HG03039 (cell line): ENCODE results near the gene ZNF236.
"Not testable (repeated sequence)": the region's sequence is repeated elsewhere in the genome, so short reads cannot be mapped to it uniquely, and the experiment has no call there.

ENCODE experiments used
- ATAC-seq: cut with Tn5 transposase; IDR thresholded peaks from one replicate; pipeline ENCODE4 v1.9.1; 2021; ENCODE audit warnings: mild to moderate bottlenecking, moderate library complexity; ENCODE audit not compliant: unreplicated experiment

ZNF236 gene

DNA sequence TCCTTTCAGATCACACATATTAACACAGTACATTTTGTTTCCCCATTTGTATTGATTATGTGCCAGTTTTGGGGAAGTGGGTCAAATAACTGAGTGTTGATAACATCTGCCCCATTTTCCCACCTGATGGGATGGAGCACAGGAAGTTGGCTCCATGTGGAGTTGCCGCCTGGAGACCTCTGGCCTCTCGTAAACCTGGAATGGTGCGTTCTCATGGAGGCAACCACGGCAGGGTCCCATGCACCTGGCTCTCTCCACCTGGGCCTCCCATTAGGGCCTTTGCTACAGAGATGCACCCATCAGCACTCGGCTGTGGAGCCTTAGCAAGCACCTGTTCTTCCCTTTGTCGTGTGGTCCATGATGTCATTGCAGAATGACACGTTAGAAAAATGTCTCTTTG is 179.6 kb downstream of the ZNF236 start:
- no peak for ATAC-seq

DNA sequence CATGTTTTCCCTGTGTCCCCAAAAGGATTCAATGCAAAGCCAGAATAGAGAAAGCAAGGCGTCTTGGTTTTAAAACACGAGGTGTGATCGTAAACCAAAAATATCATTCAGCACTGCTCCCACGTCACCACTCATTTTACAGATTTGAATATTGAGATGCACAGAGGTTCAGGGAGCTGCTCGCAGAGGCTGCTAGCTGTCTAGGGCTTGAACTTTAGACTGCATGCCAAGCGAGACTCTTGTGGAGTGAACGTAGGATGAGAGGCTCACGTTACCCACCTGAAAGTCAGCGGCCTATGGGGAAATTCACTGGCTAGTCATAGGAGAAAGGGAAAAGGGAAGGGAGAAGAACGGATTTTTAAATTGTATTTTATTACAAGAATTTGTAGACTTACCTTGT is 180.1 kb downstream of the ZNF236 start:
- ATAC-seq, result no peak

DNA sequence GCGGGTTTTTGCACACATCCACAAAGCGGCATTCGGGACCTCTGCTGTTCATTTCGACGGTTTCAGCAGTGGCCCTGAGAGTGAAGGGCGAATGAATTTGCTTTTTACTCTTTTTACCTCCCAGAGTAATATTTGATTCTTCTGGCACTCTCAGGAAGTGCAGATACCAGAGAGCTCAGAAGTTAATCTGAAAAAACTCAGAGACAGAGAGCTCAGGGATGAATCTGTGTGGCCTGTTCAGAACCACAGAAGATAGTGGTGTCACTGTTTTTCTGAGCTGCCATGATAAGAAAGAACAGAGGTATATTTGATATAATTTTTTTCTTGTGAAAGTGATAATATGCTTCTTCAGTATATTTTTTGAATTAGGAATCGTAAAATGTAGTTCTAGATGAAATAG is 181.0 kb downstream of the ZNF236 start:
- ATAC-seq, result no peak

- no peak for ATAC-seq
These were observed 182.4 kb downstream of the ZNF236 start for GRCh38 chr18:77004555-77005380.

DNA sequence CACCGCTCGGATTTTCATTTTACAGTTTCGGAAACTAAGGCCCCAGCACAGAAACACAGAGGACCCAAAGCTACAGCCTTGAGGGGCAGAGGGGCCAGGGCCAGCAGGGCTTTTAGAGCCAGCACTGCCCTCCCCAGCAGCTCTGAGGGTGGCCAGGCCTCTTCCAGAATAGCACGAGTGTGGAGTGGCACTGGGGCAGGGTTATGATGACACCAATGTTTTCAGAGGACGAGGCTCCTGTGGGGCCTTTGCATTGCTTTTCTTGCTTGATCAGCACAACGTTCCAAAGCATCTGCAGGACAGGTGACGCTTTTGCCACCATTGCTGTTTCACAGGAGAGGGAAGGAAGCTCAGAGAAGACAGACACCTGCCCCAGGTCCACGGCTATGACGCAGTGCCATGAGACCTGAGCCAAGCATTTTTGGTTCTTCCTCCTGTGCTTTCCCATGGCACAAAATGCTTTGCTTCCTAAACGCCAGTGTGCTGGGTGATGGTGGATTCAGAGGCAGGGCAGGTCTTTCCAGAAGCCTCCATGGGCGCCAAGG is 183.4 kb downstream of the ZNF236 start:
- no peak for ATAC-seq

DNA sequence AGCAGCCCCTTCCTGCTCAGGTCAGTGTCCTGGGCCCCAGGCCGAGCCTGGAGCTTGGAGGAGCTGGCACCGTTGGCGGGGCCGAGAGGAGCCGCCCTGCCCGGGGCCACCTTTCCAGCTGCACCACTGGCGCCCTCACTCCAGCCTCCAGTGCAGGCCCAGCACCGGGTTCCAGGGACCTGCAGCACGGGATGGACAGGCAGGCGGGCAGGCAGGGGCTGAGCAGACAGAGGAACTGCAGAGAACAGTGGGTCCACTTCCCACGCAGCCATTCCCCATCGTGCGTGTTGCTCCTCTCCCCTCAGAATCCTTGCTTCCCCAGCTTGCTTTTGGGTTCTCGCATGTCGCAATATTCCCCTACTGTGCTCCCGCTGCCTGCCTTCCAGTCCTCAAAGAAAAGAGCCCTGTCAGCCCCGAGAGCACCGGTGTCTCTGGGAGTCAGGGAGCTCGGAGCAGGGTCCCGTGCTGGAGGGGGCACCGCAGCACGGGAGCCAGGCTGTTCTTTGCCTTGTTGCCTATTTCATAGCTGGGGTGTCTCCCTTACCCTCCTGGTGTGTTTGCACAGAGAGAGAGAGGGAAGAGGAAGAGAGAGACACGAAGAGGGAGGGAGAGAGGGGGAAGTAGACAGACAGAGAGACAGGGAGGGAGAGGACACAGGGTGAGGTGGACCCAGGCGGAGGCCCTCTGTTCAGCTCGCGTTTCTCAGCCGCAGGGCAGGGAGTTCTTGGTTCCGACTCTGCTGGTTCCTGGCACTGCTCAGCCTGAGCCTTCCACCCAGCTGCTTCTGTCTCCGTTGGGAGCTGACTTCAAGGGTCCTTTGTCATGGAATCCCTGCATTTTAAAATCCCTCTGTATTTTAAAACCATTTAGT is 184.2 kb downstream of the ZNF236 start:
- no peak for ATAC-seq

GRCh38 chr18:77007251-77007650 is 184.9 kb downstream of the ZNF236 start:
- no peak for ATAC-seq

DNA sequence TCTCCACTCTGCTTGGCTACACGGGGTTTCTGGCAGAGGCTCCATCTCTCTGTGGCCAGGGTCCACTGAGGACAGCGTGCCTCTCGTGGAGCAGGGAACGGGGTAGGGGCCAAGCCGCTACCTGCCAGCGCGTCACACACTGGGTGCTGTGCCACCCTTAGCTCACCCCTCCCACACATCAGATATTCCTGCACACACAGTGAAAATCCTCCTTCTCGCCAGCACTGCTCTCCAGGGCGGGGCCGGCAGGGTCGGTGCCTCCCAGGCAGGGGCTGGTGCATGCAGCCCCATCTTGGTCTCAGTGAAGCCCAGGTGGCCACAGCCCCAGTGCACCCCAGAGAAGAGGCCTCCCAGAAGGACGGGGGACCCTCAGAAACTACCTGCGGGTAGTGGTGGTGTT is 185.6 kb downstream of the ZNF236 start:
- ATAC-seq, result no peak

GRCh38 chr18:77008576-77009315 is 186.4 kb downstream of the ZNF236 start:
- ATAC-seq, result no peak

DNA sequence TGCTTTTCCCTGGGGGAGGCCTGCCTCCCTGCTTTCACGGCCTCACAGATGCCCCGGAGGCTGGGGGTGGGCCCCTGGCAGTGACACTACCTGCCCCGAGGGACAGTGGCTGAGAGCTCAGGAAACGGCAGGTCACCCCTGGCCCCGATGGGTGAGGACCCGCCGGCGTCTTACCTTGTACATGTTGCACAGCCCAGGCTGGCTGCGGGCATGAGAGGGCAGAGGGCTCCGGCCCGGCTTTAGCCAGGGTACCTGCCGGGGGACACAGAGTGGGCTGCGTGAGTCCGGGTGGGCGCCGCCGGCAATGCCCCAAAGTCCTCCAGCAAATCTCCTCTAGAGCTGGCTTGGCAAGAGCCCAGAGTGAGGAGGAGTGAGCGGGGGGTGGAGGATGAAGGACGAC is 187.3 kb downstream of the ZNF236 start:
- no peak for ATAC-seq

- ATAC-seq, result no peak
These were observed 189.8 kb downstream of the ZNF236 start for GRCh38 chr18:77012120-77012519.

- no peak for ATAC-seq
These were observed 190.6 kb downstream of the ZNF236 start for GRCh38 chr18:77012806-77013541.

DNA sequence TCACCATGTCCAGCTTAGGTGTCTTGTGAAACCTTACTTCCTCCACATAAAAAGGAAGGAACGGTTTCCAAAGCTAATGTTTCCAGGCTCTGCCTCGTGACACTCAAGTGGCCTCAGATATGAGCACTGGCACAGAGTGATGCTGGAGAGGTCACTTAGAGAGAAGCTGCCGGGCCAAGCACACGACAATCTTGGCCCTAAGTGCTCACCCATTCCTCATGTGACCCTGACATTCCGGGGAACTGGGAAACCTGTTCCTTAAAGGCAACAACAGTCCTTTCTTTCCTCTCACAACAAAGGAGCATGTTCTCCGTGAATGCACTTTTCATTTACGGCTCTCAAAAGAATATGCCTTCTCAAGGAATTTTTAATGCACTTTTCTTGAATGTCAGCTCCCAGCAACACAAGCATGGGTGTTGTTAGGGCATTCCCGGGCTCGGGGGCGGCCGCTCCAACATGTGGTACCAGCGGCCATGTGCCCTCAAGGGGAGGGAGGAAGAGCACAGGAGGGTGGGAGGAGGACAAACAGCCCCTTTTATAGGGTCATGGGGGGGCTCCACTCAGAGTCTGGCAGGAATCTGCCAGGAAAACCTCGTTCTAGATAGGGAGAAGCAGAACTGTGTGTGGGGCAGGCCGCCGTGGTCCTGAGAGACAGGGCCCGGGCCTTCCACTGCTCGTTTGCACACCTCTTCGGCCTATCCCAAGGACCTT is 191.6 kb downstream of the ZNF236 start:
- no peak for ATAC-seq

DNA sequence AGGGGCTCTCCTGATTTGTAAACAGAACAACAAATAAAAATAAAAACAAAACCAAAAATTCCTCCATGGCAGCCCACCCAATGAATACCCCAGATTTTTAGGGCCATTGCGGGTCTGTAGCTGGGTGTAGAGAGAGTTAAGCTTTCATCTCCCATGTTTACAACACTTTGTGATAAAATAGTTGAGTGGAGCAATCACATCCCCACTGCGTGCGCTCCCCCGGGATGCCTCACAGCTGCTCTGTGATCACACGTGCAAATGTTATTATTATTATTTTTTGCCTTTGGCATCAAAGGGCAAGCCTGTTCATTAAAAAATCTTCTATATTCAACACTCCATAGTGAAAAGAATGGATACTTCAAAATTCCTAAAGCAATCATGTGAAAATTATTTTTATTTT is 192.2 kb downstream of the ZNF236 start:
- ATAC-seq, result no peak

- ATAC-seq, result no peak
These were observed 192.8 kb downstream of the ZNF236 start for GRCh38 chr18:77015169-77015568.

GRCh38 chr18:77015771-77016710 is 193.7 kb downstream of the ZNF236 start:
- no peak for ATAC-seq

GRCh38 chr18:77016936-77017335 is 194.6 kb downstream of the ZNF236 start:
- no peak for ATAC-seq

DNA sequence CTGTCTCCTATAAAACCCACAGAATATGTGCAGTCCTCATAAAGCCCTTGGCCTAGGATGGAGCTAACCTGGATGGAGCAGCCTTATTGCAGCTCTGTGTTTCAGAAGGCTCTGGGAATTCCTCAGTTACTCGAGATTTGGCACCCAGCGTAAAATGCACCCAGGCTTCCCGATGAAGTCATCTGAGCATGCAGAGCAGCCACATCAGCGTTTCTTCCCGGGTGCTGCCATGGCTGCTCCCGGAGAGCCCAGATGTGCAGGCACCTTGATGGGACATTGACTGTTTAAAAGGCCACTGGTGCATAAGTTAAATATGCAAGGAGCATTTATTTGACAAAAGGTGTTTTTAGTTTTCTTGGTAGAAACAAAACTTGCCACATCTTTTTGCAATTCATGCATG is 195.0 kb downstream of the ZNF236 start:
- no peak for ATAC-seq

DNA sequence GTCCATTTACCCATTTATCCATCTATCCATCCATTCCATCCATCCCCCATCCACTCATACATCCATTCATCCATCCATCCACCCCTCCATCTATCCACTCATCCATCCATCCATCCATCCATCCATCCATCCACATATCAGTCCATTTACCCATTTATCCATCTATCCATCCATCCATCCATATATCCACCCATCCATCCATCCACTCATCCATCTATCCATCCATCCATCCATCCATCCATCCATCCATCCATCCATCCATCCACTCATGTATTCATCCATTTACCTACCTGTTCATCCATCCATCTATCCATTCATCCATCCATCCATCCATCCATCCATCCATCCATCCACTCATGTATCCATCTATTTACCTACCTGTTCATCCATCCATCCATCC is 196.3 kb downstream of the ZNF236 start:
- not testable (repeated sequence) for ATAC-seq
